Right lobe of liver (tissue), 4 donors: ENCODE data around the gene ATOH8.

Source experiments
- CTCF ChIP-seq, 4 donors: fragments of 200-600 bp in 3 of 4; fragments of 450-650 bp in 1 of 4; IDR thresholded peaks; one replicate each; pipeline versions ENCODE4 v1.5.1 to v1.8.0; 2016 to 2022; ENCODE audit warnings: antibody characterized with exemption in 4 of 4, mild to moderate bottlenecking in 2 of 4
- POLR2A ChIP-seq: fragments of 450-650 bp; IDR thresholded peaks from one replicate; pipeline ENCODE4 v1.6.1; 2017; ENCODE audit warnings: antibody characterized with exemption, mild to moderate bottlenecking
- donor health status: DM: no; HTN: no; CAD: no.
- donor health status: DM: no; HTN: no; CAD: no.
- donor health status: DM: no; HTN: yes; CAD: no.

GRCh38 chr2:85772019-85772745, 18.4 kb downstream of the ATOH8 start:
- peak in 3 of 4 donors; percentile 17 to 22 (median 18) for TF ChIP-seq CTCF (IDR thresholded peaks at IDR 0.05)
- TF ChIP-seq POLR2A, result peak; percentile 45
